GM12872 (cell line): ENCODE data around the gene YARS1.

ENCODE experiments used
- TF ChIP-seq, protein P1 (sequence below): IDR thresholded peaks from 3 replicates; pipeline ENCODE4 v1.5.1; 2011; ENCODE audit warnings: low read depth, mild to moderate bottlenecking, low read length, moderate library complexity; ENCODE audit not compliant: insufficient read depth

YARS1 gene

DNA sequence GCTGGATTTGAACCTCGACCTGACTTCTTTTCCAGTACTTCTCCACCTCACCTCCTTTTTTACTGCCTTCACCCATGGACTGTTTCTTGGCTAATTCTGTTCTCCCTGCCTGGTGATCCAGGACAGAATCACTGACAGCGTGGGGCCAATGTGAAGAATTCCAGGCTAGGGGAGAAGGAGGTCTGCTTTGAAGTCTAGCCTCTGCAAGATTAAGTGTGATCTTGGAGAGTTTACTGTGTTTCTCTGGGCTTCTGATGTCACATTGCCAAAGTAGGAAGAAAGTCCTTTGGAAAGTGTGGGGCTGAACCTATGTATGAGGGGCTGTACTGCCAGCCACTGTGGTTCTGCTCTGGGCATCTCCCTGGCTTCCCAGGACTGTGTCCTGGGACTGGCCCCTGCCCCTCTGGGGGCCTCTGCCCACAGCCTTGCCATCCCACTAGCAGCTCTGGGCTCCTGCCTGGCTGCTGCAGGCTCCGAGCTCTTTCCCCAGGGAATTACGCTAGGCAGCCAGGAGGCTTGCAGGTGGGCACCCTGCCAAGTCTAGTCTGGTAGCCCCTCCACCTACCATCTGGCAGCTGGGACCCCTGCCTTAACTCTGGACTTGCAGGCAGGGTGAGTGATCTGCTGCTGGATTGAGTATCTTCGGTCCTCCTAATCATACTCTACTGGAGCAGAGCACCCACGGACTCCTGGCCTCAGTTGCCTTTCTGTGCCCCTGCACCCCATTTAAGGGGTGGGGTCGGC is 52.2 kb downstream of the YARS1 start:
- TF ChIP-seq, protein P1, sequence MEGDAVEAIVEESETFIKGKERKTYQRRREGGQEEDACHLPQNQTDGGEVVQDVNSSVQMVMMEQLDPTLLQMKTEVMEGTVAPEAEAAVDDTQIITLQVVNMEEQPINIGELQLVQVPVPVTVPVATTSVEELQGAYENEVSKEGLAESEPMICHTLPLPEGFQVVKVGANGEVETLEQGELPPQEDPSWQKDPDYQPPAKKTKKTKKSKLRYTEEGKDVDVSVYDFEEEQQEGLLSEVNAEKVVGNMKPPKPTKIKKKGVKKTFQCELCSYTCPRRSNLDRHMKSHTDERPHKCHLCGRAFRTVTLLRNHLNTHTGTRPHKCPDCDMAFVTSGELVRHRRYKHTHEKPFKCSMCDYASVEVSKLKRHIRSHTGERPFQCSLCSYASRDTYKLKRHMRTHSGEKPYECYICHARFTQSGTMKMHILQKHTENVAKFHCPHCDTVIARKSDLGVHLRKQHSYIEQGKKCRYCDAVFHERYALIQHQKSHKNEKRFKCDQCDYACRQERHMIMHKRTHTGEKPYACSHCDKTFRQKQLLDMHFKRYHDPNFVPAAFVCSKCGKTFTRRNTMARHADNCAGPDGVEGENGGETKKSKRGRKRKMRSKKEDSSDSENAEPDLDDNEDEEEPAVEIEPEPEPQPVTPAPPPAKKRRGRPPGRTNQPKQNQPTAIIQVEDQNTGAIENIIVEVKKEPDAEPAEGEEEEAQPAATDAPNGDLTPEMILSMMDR: no peak

DNA sequence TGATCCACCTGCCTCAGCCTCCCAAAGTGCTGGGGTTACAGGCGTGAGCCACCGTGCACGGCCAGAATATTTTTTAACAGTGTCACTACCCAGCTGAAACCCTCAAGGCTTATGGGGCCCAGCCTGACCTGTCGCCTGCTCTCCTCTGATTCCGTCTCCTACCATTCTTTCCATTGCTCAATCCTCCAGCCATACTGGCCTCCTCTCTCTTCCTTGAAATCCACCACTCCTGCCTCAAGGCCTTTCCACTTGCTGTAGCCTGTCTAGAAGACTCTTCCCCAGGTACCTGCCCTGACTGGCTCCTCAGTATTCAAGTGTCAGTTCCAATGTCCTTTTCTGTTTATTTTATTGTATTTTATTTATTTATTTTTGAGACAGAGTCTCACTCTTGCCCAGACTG is 53.9 kb downstream of the YARS1 start:
- TF ChIP-seq, protein P1: no peak

DNA sequence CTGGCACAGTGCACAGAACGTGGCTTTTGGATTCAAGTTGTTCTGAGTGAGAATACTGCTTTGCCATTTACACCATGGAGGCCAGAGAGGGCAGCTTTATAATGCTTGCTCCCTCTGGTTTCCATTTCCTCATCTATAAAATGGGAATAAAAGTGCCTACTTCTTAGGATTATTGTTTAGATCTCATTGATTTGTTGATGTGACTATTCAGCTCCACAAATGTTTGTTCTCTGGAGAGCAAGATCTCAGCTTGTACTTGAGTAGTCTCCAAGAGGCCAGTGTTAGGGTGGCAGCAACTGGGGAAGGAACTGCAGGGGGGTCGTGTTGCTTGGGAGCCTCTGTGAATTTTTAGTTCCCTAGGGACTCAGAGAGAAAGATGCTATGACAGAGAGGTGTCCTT is 55.2 kb downstream of the YARS1 start:
- TF ChIP-seq, protein P1: no peak

DNA sequence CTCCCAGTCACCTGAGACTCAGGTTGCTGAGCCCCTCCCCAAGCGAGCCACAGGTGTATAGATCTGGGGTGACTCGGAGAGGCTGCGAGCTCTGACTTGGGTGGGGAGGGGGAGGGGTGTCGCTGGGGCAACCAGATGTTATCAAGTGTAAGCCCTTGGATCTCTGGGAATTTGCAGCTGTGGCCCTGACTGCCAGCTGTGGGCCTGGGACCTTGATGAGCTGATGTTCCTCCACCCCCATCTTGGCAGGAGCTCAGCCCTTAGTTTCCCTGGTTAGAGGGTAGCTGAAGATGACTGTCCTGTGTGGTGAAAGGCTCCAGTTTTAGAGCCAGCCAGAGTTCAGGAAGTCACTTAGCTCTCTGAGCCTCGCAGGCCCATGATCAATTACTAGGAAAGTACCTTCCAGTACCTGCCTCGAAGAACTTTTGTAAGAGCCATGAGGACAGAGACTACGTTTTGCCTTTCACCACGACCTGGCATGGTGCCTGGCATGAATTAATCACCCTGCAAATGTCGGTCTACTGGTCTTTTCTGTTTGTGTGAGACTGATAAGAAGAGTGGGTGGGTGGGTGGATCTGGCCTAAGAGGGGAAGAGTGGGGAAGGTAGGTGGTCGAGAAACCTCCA is 55.8 kb downstream of the YARS1 start:
- TF ChIP-seq, protein P1: no peak

DNA sequence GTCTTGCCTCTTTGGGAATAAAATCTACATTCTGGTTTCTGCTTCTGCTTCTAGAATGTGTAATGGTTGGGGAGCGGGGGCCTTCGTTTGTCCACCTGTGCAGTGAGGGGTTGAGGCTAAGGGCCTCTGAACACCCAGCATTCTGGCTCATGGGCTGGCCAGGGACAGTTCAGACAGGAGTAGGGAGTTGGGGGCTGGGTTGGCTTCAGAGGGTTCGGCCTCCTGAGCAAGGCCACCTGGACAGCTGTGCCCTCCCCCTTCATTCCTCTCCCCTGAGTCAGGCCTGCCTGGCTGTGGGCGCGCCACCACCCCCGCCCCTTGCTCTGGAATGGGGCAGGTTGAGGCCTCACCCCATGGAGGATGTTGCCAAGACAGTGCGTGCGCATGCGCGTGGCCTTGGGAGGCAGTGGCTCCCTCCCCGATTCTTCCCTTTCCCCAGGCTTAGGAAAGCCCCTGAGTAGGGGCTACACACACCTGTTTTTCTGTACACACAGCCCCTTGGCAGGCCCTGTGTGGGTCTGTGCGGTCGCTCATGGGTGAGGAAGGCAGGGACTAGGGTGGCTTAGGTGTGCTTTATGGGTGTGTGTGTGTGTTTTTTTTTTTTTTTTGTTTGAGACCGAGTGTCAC is 57.0 kb downstream of the YARS1 start:
- TF ChIP-seq, protein P1: no peak

DNA sequence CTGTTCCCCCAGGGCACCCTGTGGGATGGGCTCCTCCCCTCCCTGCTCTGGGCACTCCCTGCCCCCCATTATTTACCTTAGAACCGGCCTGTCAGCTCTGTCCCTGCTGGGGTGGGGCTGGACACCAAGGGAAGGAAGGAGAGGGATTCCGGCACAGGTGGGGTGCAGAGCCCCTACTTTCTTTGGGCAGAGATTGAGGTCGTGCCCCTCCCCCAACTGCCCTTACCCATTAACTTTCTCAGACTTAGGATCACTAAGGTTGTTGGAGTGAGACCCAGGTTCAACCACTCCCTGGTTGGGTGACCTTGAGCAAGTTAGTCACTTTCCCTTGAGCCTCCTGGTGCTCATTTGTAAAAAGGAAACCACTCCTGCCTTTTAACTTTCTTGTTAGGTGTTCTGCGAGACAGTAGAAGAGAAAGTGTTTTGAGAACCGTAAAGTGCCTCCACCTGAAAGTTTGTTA is 57.6 kb downstream of the YARS1 start:
- TF ChIP-seq, protein P1: no peak

DNA sequence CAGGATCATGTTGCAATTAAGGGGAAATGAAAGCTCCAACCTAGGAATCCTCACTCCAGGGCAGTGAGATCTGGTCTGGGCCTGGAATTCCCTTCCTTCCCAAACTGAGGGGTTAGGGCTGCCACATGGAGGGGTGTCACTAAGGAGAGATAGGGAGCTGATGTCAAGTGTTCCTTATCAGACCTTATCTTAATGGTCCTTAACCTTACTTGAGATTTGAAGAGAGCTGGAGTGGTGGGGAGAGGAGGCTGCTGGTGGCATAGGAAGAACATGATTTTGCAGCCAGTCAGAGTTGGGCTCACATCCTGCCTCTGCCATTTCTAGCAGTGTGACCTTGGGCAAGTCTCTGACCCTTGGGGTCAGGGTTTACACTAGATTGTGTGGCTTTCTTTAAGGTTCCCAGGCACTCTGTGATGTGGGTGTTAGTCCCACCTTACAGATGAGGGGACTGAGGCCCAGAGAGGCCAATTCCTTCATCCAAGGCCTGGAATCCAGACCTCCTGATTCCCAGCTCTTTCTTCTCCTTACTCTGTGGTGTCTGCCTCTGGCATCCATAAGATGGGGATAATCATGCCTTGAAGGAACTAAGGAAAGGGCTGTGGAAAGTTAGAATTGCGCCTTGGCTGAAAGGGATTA is 58.2 kb downstream of the YARS1 start:
- TF ChIP-seq, protein P1: no peak
